ENCODE results near the gene GNG8.

GNG8 gene

DNA sequence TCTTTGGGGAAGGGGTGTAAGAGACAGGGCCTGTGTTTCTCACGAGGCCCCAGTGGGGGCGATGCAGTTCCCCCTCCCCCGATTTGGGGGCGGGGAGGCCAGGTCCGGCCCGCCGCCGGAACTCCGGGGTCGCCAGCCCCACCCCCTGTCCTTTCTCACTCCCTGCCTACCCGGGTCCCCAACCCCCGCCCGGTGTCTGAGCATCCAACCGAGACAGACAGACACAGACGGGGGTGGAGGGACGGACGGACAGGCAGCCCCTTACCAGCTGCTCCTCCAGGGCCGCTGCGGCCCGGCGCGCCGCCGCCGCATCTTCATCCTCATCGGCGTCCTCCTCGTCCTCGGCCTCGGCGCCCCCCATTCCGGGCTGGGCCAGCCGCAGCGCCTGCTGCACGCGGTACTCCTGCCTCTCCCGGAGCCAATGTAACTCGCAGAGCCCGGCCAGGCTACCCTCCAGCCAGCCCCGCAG is 24.6 kb upstream of the GNG8 start:
- Histone ChIP-seq H3K27ac (ENCODE audit: low read length) (no peak overlapping the region), H3K27me3 (ENCODE audit: control insufficient read depth, insufficient read depth, low read length) (no peaks in the 10 kb centered on the region; the same call in 1 of the 2 replicates), H3K4me3 (ENCODE audit: low read length) (peak overlapping the region; percentile 53; the same call in 1 of the 2 replicates), H3K4me1 (ENCODE audit: control insufficient read depth, insufficient read depth, low read length) (no peaks in the 10 kb centered on the region; the same call in 1 of the 2 replicates), H3K36me3 (ENCODE audit: control insufficient read depth, insufficient read depth, low read length) (no peaks in the 10 kb centered on the region), H3K9me3 (ENCODE audit: control insufficient read depth, insufficient read depth, low read length) (no peaks in the 10 kb centered on the region)
- WGBS (ENCODE audit: insufficient coverage, insufficient read length): no CpG with 5 or more reads among the region's 40 CpGs
- no peak for DNase-seq (ENCODE audit: low read depth, low spot score)

DNA sequence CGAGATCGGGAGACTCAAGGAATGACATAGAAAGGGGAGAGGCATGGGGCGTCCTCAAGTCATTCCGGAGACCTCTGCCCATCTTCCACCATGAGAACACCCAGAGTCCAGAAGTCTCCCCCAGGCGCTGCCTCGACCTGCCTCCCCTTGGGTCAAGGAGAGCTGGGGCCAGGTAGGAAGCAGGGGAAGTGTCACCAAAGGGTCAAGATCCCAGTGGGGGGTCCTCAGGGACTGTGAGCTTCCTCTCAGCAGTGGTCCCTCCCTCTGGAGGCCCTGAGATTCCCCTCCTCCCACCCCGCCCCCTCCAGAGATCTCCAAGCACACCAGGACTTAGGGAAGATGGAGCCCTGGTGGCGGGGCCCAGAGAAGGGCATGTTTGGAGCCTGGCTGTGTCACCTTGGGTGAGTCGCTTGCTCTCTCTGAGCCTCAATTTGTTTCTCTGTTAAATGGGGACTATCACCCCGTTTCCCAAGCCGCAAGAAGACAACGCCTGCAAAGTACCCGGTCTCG is 24.1 kb upstream of the GNG8 start:
- H3K27me3 ChIP-seq (ENCODE audit: control insufficient read depth, insufficient read depth, low read length): no peaks in the 10 kb centered on the region; the same call in 1 of the 2 replicates

DNA sequence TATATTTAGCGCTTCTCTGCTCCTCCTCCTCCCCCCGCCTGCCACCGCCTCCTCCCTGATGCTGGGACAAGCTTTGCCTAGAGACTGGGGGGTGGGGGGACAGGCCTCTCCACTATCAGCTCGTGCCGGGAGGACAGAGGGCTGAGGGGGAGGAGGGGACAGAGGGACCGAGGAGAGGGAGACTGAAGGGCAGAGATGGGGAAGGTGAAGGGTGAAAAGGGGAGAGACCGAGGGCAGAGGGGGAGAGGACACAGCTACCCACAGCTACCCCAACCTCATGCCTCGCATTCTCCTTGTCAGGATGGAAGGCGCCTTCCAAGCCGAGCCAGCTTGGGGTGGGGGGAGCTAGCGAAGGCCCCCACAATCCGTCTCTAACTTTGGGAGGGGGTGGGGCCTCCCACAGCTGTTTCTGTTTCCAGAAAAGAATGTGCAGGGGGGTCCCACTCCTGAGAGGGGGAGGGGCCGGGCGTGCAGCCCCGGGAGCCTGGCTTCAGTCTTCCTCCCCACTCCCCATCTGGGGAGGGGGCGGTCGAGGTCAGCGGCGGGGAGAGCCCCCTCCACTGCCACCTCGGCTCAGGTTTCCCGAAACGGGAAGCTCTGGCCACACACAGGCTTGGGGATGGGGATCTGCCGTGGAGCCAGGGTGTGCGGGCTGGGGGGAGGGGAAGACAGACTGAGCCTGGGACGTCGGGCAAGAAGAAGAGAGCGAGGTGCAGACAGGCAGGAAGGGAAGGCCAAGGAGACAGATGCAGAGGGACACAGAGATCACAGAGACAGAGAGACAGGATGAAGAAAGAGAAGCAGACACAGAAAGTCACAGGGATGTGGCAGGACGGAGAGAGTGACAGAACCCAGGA is 23.4 kb upstream of the GNG8 start:
- no CpG with 5 or more reads among the region's 28 CpGs for WGBS (ENCODE audit: insufficient coverage, insufficient read length)
- no peaks in the 10 kb centered on the region; the same call in 1 of the 2 replicates for H3K27me3 ChIP-seq (ENCODE audit: control insufficient read depth, insufficient read depth, low read length)
- no peaks in the 10 kb centered on the region for H3K9me3 ChIP-seq (ENCODE audit: control insufficient read depth, insufficient read depth, low read length)
- peak overlapping the region; percentile 28; the same call in 1 of the 2 replicates for H3K4me3 ChIP-seq (ENCODE audit: low read length)
- no peaks in the 10 kb centered on the region for H3K36me3 ChIP-seq (ENCODE audit: control insufficient read depth, insufficient read depth, low read length)
- no peak overlapping the region for H3K27ac ChIP-seq (ENCODE audit: low read length)
- no peaks in the 10 kb centered on the region; the same call in 1 of the 2 replicates for H3K4me1 ChIP-seq (ENCODE audit: control insufficient read depth, insufficient read depth, low read length)
- no peak for DNase-seq (ENCODE audit: low read depth, low spot score)

More for the DNA sequence above, 24.1 kb upstream of the GNG8 start:
- peak overlapping the region; percentile 53; the same call in 1 of the 2 replicates for H3K4me3 ChIP-seq (ENCODE audit: low read length)
- H3K27ac ChIP-seq (ENCODE audit: low read length): no peak overlapping the region
- DNase-seq (ENCODE audit: low read depth, low spot score): no peak
- no peaks in the 10 kb centered on the region; the same call in 1 of the 2 replicates for H3K4me1 ChIP-seq (ENCODE audit: control insufficient read depth, insufficient read depth, low read length)
- H3K9me3 ChIP-seq (ENCODE audit: control insufficient read depth, insufficient read depth, low read length): no peaks in the 10 kb centered on the region
- no peaks in the 10 kb centered on the region for H3K36me3 ChIP-seq (ENCODE audit: control insufficient read depth, insufficient read depth, low read length)
- WGBS (ENCODE audit: insufficient coverage, insufficient read length): no CpG with 5 or more reads among the region's 14 CpGs

DNA sequence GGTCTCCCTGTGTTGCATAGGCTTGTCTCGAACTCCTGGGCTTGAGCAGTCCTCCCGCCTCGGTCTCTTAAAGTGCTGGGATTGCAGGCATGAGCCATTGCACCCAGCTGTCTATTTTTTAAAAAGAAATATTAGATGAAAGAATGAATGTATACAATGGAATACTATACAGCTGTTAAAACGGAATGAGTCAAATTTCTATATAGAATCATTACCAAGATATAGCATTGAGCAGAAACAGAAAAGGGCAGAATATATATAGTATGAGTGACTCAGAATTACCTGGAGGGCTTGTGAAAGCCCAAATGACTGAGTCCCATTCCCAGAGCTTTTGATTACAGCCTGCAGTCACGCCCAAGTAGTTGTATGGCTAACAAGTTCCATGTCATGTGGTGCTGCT is 20.5 kb upstream of the GNG8 start:
- no peak for DNase-seq (ENCODE audit: low read depth, low spot score)
- H3K4me1 ChIP-seq (ENCODE audit: control insufficient read depth, insufficient read depth, low read length): no peaks in the 10 kb centered on the region; the same call in 1 of the 2 replicates
- H3K4me3 ChIP-seq (ENCODE audit: low read length): no peak overlapping the region
- H3K9me3 ChIP-seq (ENCODE audit: control insufficient read depth, insufficient read depth, low read length): no peaks in the 10 kb centered on the region
- 100% methylated on average over 1 of the region's 5 CpGs for WGBS (ENCODE audit: insufficient coverage, insufficient read length)
- no peaks in the 10 kb centered on the region for H3K36me3 ChIP-seq (ENCODE audit: control insufficient read depth, insufficient read depth, low read length)
- H3K27me3 ChIP-seq (ENCODE audit: control insufficient read depth, insufficient read depth, low read length): no peaks in the 10 kb centered on the region; the same call in 1 of the 2 replicates
- H3K27ac ChIP-seq (ENCODE audit: low read length): no peak overlapping the region

DNA sequence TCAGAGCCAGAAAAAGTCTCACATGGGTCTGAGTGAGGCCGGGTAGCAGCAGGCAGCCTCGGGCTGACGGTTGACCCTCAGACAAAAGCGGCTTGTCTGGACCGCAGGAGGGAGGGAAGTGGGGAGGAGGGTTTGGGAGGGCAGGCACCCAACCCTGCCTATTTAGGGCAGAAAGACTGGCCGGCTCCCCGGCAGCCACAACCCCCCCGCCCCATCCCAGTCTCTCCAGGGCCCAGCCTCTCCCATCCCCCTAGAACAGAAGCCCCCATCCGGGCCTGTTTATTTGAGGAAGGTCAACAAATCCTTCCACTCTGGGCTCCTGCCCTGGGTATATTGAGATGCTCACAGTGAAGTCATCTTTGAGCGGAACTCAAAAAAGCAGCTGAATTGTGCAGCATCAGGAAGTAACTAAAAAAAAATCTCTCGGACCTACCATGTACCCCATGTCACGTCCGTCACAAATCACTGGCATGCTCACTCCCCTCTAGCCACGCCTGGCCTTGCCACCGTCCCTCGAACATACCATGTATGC is 18.7 kb upstream of the GNG8 start:
- DNase-seq (ENCODE audit: low read depth, low spot score): no peak
- WGBS (ENCODE audit: insufficient coverage, insufficient read length): no CpG with 5 or more reads among the region's 16 CpGs
- Histone ChIP-seq H3K9me3 (ENCODE audit: control insufficient read depth, insufficient read depth, low read length) (no peaks in the 10 kb centered on the region), H3K36me3 (ENCODE audit: control insufficient read depth, insufficient read depth, low read length) (no peaks in the 10 kb centered on the region), H3K27me3 (ENCODE audit: control insufficient read depth, insufficient read depth, low read length) (peaks cover 5% of the 10 kb centered on the region; the same call in 1 of the 2 replicates), H3K27ac (ENCODE audit: low read length) (no peak overlapping the region), H3K4me3 (ENCODE audit: low read length) (no peak overlapping the region), H3K4me1 (ENCODE audit: control insufficient read depth, insufficient read depth, low read length) (no peaks in the 10 kb centered on the region)

DNA sequence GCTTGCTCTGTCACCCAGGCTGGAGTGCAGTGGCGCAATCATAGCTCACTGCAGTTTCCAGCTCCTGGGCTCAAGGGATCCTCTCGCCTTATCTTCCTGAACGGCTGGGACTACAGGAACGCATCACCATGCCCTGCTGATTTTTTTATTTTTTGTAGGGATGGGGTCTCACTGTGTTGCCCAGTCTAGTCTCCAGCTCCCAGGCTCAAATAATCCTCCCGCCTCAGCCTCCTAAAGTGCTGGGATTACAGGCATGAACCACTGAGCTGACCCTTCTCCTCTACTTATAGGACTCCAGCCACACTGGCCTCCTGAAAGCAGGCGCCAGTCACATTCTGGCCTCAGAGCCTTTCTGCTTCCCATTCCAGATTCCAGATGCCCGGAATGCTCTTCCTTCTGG is 14.4 kb upstream of the GNG8 start:
- H3K4me1 ChIP-seq (ENCODE audit: control insufficient read depth, insufficient read depth, low read length): 0 out of 2 replicates have a peak, but pooled peaks cover 1% of the 10 kb centered on the region
- WGBS (ENCODE audit: insufficient coverage, insufficient read length): no CpG with 5 or more reads among the region's 7 CpGs
- no peak overlapping the region for H3K4me3 ChIP-seq (ENCODE audit: low read length)
- no peaks in the 10 kb centered on the region; the same call in 1 of the 2 replicates for H3K36me3 ChIP-seq (ENCODE audit: control insufficient read depth, insufficient read depth, low read length)
- peaks cover 27% of the 10 kb centered on the region for H3K27me3 ChIP-seq (ENCODE audit: control insufficient read depth, insufficient read depth, low read length)
- DNase-seq (ENCODE audit: low read depth, low spot score): no peak
- no peak overlapping the region for H3K27ac ChIP-seq (ENCODE audit: low read length)
- no peaks in the 10 kb centered on the region for H3K9me3 ChIP-seq (ENCODE audit: control insufficient read depth, insufficient read depth, low read length)

DNA sequence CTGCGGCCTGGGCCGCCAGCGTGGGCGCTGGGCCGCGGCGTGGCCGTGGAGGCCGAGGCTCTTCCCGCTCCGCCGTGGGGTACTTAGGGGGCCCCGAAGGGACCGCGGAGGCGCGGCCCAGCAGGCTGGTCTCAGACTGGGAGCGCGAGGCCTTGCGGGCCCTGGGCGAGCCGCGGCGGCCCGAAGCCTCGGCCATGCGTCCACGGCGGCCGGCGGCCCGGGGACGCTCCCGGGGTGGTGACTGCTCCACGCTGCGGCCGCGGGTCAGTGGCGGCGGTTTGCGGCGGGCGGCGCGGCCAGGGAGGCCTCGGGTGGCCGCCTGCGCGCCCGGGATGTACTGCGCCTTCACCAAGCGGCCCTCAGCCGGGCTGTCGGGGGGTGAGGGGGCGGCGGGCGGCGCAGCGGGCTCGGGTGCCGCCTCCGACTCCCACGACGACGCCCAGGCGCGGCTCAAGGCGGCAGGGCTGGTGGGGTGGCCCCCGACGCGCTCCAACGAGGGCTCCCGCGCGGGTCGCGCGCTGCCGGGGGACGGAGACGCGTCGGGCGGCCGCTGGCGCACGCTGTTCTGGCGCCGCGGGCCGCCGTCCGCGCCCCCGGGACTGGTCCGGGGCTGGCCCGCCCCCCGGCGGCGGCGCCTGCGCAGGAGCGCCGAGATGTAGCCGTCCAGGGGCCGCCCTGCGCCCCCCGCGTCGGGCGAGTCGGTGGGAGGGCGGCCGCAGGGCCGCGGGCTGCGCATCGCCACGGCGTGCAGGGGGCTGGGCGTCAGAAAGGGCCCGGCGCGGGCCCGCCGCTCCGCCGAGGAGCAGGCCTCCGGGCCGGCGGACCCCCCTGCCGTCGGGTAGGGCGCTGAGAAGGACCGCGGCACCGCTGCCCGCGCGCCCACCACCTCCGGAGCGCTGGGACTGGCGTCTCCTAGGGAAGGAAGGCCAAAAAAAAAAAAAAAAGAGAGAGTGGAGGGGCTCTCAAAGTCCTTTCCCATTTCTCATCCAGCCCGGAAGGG is 13.3 kb upstream of the GNG8 start:
- Histone ChIP-seq H3K27me3 (ENCODE audit: control insufficient read depth, insufficient read depth, low read length) (peaks cover 27% of the 10 kb centered on the region), H3K36me3 (ENCODE audit: control insufficient read depth, insufficient read depth, low read length) (no peaks in the 10 kb centered on the region; the same call in 1 of the 2 replicates), H3K27ac (ENCODE audit: low read length) (no peak overlapping the region), H3K9me3 (ENCODE audit: control insufficient read depth, insufficient read depth, low read length) (no peaks in the 10 kb centered on the region), H3K4me3 (ENCODE audit: low read length) (peak overlapping the region; percentile 36), H3K4me1 (ENCODE audit: control insufficient read depth, insufficient read depth, low read length) (0 out of 2 replicates have a peak, but pooled peaks cover 1% of the 10 kb centered on the region)
- WGBS (ENCODE audit: insufficient coverage, insufficient read length): no CpG with 5 or more reads among the region's 144 CpGs
- no peak for DNase-seq (ENCODE audit: low read depth, low spot score)

DNA sequence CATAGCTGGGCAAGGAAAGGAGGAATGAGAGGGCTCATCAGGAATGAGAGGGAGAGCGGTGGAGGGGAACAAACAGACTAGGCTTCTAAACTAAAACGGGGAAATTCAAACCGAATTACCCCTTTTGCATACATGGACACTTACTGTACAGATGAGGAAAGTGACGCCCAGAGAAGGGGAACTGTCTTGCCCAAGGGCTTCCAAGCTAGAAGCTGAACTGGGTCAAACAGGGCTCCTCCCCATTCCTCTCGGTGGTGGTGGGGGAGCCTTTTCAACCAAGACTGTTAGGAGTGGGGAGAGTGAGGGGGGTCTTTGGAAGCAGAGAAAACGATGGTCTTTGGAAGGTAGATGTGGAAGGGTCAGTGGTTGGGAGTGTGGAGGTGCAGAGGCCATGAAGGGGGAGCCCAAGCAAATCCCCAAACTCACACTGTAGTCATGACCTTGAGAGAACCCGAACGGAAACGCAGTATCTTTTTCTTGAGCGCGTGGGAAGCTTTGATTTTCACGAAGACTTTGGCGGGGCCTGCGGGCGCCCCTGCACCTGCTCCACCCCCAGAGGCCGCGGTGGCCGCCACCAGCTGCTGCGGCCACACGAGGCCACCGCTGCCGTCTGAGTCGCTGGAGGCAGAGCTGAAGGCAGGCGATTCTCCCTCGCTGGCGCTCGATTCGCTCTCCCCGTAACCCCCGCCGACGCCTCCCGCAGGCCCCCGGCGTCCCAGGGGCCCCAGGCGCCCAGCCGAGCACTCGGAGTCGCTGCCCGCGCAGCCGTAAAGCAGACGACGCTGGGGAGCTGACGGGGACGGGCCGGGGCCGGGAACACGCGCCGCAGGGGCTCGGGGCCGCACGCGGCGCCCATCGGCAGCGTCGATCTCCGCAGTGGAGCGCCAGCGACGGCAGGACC is 12.3 kb upstream of the GNG8 start:
- DNase-seq (ENCODE audit: low read depth, low spot score): no peak
- no CpG with 5 or more reads among the region's 63 CpGs for WGBS (ENCODE audit: insufficient coverage, insufficient read length)
- H3K9me3 ChIP-seq (ENCODE audit: control insufficient read depth, insufficient read depth, low read length): no peaks in the 10 kb centered on the region
- H3K36me3 ChIP-seq (ENCODE audit: control insufficient read depth, insufficient read depth, low read length): no peaks in the 10 kb centered on the region; the same call in 1 of the 2 replicates
- peak overlapping the region; percentile 36 for H3K4me3 ChIP-seq (ENCODE audit: low read length)
- peaks cover 27% of the 10 kb centered on the region for H3K27me3 ChIP-seq (ENCODE audit: control insufficient read depth, insufficient read depth, low read length)
- H3K27ac ChIP-seq (ENCODE audit: low read length): no peak overlapping the region
- H3K4me1 ChIP-seq (ENCODE audit: control insufficient read depth, insufficient read depth, low read length): 0 out of 2 replicates have a peak, but pooled peaks cover 1% of the 10 kb centered on the region

DNA sequence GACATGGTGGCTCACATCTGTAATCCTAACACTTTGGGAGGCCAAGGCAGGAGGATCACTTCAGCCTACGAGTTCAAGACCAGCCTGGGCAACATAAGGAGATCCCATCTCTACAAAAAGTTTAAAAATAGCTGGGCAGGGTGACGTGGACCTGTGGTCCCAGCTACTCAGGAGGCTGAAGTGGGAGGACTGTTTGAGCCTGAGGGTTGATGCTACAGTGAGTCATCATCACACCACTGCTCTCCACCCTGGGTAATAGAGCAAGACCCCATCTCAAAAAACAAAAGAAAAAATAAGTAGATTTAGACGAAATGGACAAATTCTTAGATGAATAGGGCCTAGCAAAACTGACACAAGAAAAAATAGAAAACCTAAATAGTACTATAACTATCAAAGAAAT is 10.4 kb upstream of the GNG8 start:
- no peak for DNase-seq (ENCODE audit: low read depth, low spot score)
- H3K27me3 ChIP-seq (ENCODE audit: control insufficient read depth, insufficient read depth, low read length): peaks cover 27% of the 10 kb centered on the region
- H3K4me1 ChIP-seq (ENCODE audit: control insufficient read depth, insufficient read depth, low read length): 0 out of 2 replicates have a peak, but pooled peaks cover 1% of the 10 kb centered on the region
- no peaks in the 10 kb centered on the region; the same call in 1 of the 2 replicates for H3K36me3 ChIP-seq (ENCODE audit: control insufficient read depth, insufficient read depth, low read length)
- H3K9me3 ChIP-seq (ENCODE audit: control insufficient read depth, insufficient read depth, low read length): no peaks in the 10 kb centered on the region
- WGBS (ENCODE audit: insufficient coverage, insufficient read length): no CpG with 5 or more reads among the region's 3 CpGs
- no peak overlapping the region for H3K27ac ChIP-seq (ENCODE audit: low read length)
- no peak overlapping the region for H3K4me3 ChIP-seq (ENCODE audit: low read length)

All from iPS DF 6.9 (cell line).